Activated T-cell treated with anti-CD3 and anti-CD28 coated beads, Interleukin-2, amount 50 U/mL, for 1 hour (primary cell): ENCODE results near the gene GOLPH3.
"Not testable (repeated sequence)": the region's sequence is repeated elsewhere in the genome, so short reads cannot be mapped to it uniquely, and the experiment has no call there.

Experiments used
- DNase-seq: peaks from one replicate; pipeline ENCODE4 v3.0.0-alpha.2; 2020

Gene GOLPH3

GRCh38 chr5:32132757-32133156 is 41.4 kb downstream of the GOLPH3 start:
- DNase-seq = no peak

GRCh38 chr5:32131604-32132003 is 42.5 kb downstream of the GOLPH3 start:
- no peak for DNase-seq

GRCh38 chr5:32130865-32131264 is 43.3 kb downstream of the GOLPH3 start:
- DNase-seq = no peak

GRCh38 chr5:32129074-32129598 is 45.0 kb downstream of the GOLPH3 start:
- DNase-seq = no peak

GRCh38 chr5:32127711-32128110 is 46.4 kb downstream of the GOLPH3 start:
- no peak for DNase-seq

GRCh38 chr5:32126691-32127090 is 47.4 kb downstream of the GOLPH3 start:
- DNase-seq = no peak

GRCh38 chr5:32123889-32124676 is 50.0 kb downstream of the GOLPH3 start:
- no peak for DNase-seq

GRCh38 chr5:32123058-32123805 is 50.9 kb downstream of the GOLPH3 start:
- DNase-seq = no peak

GRCh38 chr5:32118922-32119321 is 55.2 kb downstream of the GOLPH3 start:
- DNase-seq = not testable (repeated sequence)

GRCh38 chr5:32116574-32117313 is 57.4 kb downstream of the GOLPH3 start:
- DNase-seq = no peak

- DNase-seq = no peak
Observed at GRCh38 chr5:32115985-32116384, 58.1 kb downstream of the GOLPH3 start.

- no peak for DNase-seq
Observed at GRCh38 chr5:32110111-32110696, 63.9 kb downstream of the GOLPH3 start.

- no peak for DNase-seq
Observed at GRCh38 chr5:32109236-32109635, 64.9 kb downstream of the GOLPH3 start.

GRCh38 chr5:32108167-32108566 is 66.0 kb downstream of the GOLPH3 start:
- no peak for DNase-seq

- DNase-seq = no peak
Observed at GRCh38 chr5:32107291-32107690, 66.8 kb downstream of the GOLPH3 start.

- DNase-seq = no peak
Observed at GRCh38 chr5:32103521-32103920, 70.6 kb downstream of the GOLPH3 start.

- DNase-seq = no peak
Observed at GRCh38 chr5:32102254-32102986, 71.7 kb downstream of the GOLPH3 start.

GRCh38 chr5:32100691-32101302 is 73.3 kb downstream of the GOLPH3 start:
- DNase-seq = no peak

GRCh38 chr5:32100230-32100629 is 73.9 kb downstream of the GOLPH3 start:
- DNase-seq = no peak

GRCh38 chr5:32099486-32100035 is 74.6 kb downstream of the GOLPH3 start:
- DNase-seq = no peak

GRCh38 chr5:32098890-32099310 is 75.2 kb downstream of the GOLPH3 start:
- DNase-seq = no peak
